GM10266 (cell line): Measurements from ENCODE around the gene SLC2A4.

ENCODE experiments used
- DNase-seq: peaks from one replicate; pipeline ENCODE4 v3.0.0; 2012; ENCODE audit errors: extremely low spot score
- TF ChIP-seq, protein P1 (sequence below): IDR thresholded peaks from 2 replicates; pipeline ENCODE4 v1.5.1; 2012; ENCODE audit warnings: mild to moderate bottlenecking, low read depth; ENCODE audit not compliant: control insufficient read depth, insufficient read depth; ENCODE audit errors: missing control alignments

Gene SLC2A4

DNA sequence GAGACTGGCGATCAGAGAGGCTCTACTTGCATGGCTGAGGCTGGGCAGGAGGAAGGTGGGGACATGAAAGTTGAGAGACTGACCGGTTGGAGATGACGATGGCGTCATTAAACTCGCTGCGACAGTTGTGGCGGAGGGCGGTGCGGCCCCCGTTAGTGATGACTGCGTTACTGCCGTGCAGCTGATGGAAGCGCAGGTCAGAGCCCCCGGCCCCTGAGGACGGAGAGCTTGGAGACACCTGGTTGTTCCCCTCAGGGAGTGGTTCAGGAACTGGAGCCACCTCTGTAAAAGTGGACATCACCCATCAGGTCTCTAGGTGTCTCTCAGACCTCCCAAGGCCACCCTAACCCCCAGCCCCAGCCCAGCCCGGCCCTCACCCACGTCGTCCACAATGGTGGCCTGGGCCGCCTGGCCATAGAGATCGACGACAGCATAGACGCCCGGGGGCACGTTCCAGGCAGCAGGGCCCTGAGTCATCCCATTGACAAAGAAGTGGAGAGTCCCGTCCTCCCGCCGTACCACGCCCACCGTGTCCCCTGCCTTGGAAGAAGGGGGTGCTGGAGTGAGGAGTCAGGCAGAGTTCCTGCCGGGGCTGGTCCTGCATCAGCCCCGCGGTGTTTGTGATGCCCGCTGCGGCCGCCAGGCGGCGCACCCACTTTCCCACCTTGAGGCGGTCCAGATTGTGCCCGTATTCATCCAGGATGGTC, 42.4 kb downstream of the SLC2A4 start:
- peak; percentile 72 for DNase-seq
- TF ChIP-seq, protein P1, sequence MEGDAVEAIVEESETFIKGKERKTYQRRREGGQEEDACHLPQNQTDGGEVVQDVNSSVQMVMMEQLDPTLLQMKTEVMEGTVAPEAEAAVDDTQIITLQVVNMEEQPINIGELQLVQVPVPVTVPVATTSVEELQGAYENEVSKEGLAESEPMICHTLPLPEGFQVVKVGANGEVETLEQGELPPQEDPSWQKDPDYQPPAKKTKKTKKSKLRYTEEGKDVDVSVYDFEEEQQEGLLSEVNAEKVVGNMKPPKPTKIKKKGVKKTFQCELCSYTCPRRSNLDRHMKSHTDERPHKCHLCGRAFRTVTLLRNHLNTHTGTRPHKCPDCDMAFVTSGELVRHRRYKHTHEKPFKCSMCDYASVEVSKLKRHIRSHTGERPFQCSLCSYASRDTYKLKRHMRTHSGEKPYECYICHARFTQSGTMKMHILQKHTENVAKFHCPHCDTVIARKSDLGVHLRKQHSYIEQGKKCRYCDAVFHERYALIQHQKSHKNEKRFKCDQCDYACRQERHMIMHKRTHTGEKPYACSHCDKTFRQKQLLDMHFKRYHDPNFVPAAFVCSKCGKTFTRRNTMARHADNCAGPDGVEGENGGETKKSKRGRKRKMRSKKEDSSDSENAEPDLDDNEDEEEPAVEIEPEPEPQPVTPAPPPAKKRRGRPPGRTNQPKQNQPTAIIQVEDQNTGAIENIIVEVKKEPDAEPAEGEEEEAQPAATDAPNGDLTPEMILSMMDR: peak; percentile 84

DNA sequence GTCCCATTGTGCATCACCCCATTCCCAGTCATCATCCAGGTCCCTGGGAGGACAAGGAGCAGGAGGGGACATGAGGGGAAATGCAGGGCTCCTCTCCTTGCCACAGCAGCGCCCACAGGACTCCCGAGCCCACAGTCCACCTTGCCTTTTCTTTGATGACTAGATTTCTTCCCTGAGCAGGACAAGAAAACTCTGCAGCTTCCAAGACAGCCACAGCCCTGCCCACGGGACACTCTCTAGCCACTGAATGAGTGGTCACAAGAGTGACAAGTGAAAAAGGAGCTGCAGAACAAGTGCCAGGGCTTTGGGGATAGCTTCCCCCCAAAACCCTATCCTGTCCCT, 42.9 kb downstream of the SLC2A4 start:
- peak; percentile 10 for DNase-seq
- TF ChIP-seq, protein P1: no peak

DNA sequence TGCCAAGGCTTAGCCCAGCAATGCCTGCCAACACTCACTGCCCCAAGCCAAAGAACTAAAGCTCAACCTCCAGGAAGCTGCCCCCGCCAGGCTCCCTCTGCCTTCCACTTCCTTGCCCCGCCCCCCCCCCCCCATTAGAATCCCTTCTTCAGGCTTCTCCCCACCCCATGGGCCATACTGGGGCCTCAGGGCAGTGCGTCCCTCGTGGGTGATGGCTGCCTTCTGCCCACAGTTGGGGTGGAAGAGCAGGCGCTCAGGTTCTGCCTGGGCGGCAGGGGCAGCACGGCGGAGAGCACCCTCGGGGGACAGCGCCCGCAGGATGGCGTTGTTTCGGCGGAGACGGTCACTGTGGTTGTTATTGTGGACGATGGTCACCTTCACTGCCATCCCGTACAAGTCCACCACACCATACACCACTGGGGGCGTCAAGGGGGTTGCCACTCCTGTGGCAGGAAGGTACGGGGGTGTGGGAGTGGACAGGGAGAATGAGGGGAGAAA, 43.6 kb downstream of the SLC2A4 start:
- TF ChIP-seq, protein P1: no peak
- no peak for DNase-seq

DNA sequence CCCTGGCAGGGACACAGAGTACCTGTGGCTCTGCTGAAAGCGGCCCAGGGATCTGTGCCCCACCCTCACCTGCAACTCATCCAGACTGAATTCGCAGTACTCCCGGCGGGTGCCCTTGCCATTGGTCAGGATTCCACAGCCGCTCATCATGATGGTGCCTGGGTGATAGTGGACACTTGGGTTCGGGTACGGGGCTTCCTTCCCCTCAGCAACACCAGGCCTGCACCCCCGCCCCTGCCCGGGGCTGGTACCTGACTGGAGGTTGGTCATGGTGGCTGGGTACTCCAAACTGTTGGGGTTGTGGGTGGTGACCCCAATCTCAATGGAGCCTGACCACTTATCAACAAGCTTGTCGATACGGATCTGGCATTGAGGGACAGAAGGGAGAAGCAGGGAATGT, 44.7 kb downstream of the SLC2A4 start:
- TF ChIP-seq, protein P1: no peak
- DNase-seq: no peak

DNA sequence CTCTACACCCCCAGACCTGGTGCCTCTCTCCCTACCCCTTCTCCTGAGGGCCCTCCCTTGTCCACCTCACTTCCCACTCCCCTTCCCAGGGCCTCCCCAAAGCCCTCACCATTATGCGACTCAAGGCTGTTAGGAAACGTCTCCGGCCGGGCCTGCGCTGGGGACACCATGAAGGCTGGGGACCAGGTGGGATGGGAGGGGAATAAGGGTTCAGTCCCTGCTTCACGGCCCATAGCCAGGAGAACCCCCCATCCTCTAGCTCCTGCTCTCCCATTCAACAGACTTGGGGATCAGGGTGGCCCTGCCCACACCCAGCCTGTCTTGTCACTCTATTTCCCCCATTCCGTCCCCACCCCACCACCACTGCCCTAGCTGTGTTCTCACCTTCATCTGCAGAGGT, 45.5 kb downstream of the SLC2A4 start:
- DNase-seq: peak; percentile 8
- TF ChIP-seq, protein P1: no peak

DNA sequence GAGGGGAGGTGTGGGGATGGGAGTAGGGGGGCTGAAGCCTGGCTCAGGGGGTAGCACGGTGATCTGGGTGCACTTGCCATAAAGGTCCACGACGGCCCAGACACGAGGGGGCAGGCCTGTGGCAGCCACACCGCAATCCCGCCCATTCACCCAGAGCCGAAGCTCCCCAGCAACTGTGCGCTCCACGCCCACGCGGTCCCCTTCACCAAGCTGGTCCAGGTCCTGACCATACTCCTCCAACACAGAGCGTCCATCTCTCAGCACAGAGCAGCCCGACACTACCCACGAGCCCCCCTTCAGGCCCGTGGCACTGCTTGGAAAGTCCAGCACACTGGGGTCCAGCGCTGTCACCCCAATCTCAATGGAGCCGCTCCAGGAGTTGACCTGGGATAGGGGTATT, 46.0 kb downstream of the SLC2A4 start:
- no peak for DNase-seq
- TF ChIP-seq, protein P1: no peak

DNA sequence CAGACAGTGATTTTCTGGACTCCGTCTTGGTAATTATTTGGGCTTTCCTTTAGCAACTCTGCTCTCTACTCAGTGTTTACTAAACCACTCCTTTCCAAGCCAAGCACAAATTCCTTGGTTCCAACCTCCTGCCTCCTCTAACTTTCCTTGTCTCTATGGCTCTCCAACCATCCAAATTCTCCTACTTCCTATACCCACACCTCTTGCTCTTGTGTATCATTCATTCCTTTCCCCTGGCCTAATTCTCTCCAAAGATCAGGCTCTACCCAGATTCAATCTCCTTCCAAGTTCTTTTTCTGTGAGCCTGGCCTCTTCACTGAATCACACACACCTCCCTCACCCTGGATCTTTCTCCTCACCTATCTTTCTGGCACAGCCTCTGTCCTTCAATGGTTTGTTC, 46.5 kb downstream of the SLC2A4 start:
- no peak for DNase-seq
- TF ChIP-seq, protein P1: no peak
